Liver (tissue), 9 donors: ENCODE results near the gene PYGB. TPM values are rescaled to one million over a fixed set of nuclear protein-coding genes. Genes with fewer than 3 reads are reported as not detected.

Experiments used
- DNase-seq: peaks from one replicate; pipeline ENCODE4 v3.0.0-alpha.2; 2017; ENCODE audit warnings: low spot score
- H3K27ac ChIP-seq, 2 donors: one replicate each; pipeline ENCODE4 v1.7.0; 2013; ENCODE audit warnings: inconsistent platforms in 2 of 2, low read length in 2 of 2, control low read depth in 1 of 2, low read depth in 1 of 2, mild to moderate bottlenecking in 1 of 2
- H3K27me3 ChIP-seq, 4 donors: one replicate each; pipeline versions ENCODE4 v1.6.1 to v1.7.0; 2013; ENCODE audit warnings: low read length in 3 of 4, inconsistent platforms in 1 of 4, mild to moderate bottlenecking in 1 of 4, moderate library complexity in 1 of 4; ENCODE audit not compliant: control insufficient read depth in 4 of 4, insufficient read depth in 4 of 4
- H3K36me3 ChIP-seq, 4 donors: one replicate each; pipeline versions ENCODE4 v1.6.1 to v1.7.0; 2013; ENCODE audit warnings: low read length in 3 of 4, mild to moderate bottlenecking in 3 of 4, low read depth in 1 of 4, moderate library complexity in 1 of 4; ENCODE audit not compliant: control insufficient read depth in 4 of 4, insufficient read depth in 3 of 4
- H3K4me1 ChIP-seq, 4 donors: one replicate each; pipeline versions ENCODE4 v1.6.1 to v1.7.0; 2013; ENCODE audit warnings: low read length in 3 of 4, mild to moderate bottlenecking in 3 of 4, moderate library complexity in 1 of 4; ENCODE audit not compliant: control insufficient read depth in 4 of 4, insufficient read depth in 4 of 4
- H3K4me3 ChIP-seq, 3 donors: one replicate each; pipeline versions ENCODE4 v1.6.1 to v1.7.0; 2013; ENCODE audit warnings: low read length in 3 of 3, control low read depth in 1 of 3, low read depth in 1 of 3, mild to moderate bottlenecking in 1 of 3
- H3K9ac ChIP-seq, 2 donors: one replicate each; pipeline ENCODE4 v1.7.0; 2013; ENCODE audit warnings: low read length in 2 of 2, mild to moderate bottlenecking in 2 of 2, moderate library complexity in 2 of 2, control low read depth in 1 of 2, low read depth in 1 of 2
- H3K9me3 ChIP-seq, 4 donors: one replicate each; pipeline versions ENCODE4 v1.6.1 to v1.7.0; 2013; ENCODE audit warnings: low read length in 3 of 4; ENCODE audit not compliant: control insufficient read depth in 4 of 4
- ATF3 ChIP-seq: IDR thresholded peaks from 2 replicates; pipeline ENCODE4 v1.6.1; 2016; ENCODE audit warnings: antibody characterized with exemption
- EGR1 ChIP-seq, 2 donors: IDR thresholded peaks; 2 replicates each; pipeline ENCODE4 v1.6.1; 2016 to 2018; ENCODE audit warnings: antibody characterized with exemption in 2 of 2, low read depth in 2 of 2
- HNF4A ChIP-seq, 2 donors: conservative IDR thresholded peaks; 2 replicates each; pipeline ENCODE4 v1.6.1; 2016; ENCODE audit warnings: antibody characterized with exemption in 2 of 2, mild to moderate bottlenecking in 2 of 2
- HNF4G ChIP-seq: IDR thresholded peaks from 2 replicates; pipeline ENCODE4 v1.6.1; 2016; ENCODE audit warnings: antibody characterized with exemption
- JUND ChIP-seq, 2 donors: IDR thresholded peaks; 2 replicates each; pipeline ENCODE4 v1.6.1; 2016; ENCODE audit warnings: antibody characterized with exemption in 2 of 2
- MAX ChIP-seq: IDR thresholded peaks from 2 replicates; pipeline ENCODE4 v1.6.1; 2016; ENCODE audit warnings: antibody characterized with exemption
- NR2F2 ChIP-seq: IDR thresholded peaks from 2 replicates; pipeline ENCODE4 v1.6.1; 2016; ENCODE audit warnings: antibody characterized with exemption
- RXRA ChIP-seq, 2 donors: IDR thresholded peaks; 2 replicates each; pipeline ENCODE4 v1.6.1; 2017 to 2018; ENCODE audit warnings: antibody characterized with exemption in 2 of 2, mild to moderate bottlenecking in 1 of 2
- SP1 ChIP-seq: IDR thresholded peaks from 2 replicates; pipeline ENCODE4 v1.6.1; 2018; ENCODE audit warnings: antibody characterized with exemption, mild to moderate bottlenecking
- YY1 ChIP-seq: IDR thresholded peaks from 2 replicates; pipeline ENCODE4 v1.6.1; 2016; ENCODE audit warnings: antibody characterized with exemption, mild to moderate bottlenecking
- WGBS: extraction: QIAGEN DNeasy Blood & Tissue Kit; methylation state at CpG from one replicate; pipeline ENCODE4 v1.1.7; 2013; 5-methylcytosine and 5-hydroxymethylcytosine counted together
- polyA plus RNA-seq, 2 donors: library from polyadenylated mRNA; stranded (reverse) in 1 of 2; unstranded in 1 of 2; fragments of 200-250 nt in 1 of 2; fragments of >200 nt in 1 of 2; fragmentation: Nextera tagmentation in 1 of 2; extraction: Ambion mirVana in 1 of 2; gene quantifications; one replicate each; pipeline versions ENCODE4 v1.2.1 to v1.2.3, GENCODE V29; 2013 to 2015
- total RNA-seq, 2 donors: library from RNA; depleted of rRNA; stranded (reverse); fragments of >200 nt; gene quantifications; one replicate each; pipeline ENCODE4 v1.2.3, GENCODE V29; 2014
- TF ChIP-seq, protein P1 (sequence below): IDR thresholded peaks from 2 replicates; pipeline ENCODE4 v1.6.1; 2016; ENCODE audit warnings: antibody characterized with exemption
- TF ChIP-seq, protein P2 (sequence below): IDR thresholded peaks from 2 replicates; pipeline ENCODE4 v1.6.1; 2016; ENCODE audit warnings: antibody characterized with exemption, mild to moderate bottlenecking
- donor health status: healthy.
- donor health status: healthy.
- donor health status: healthy.
- donor health status: healthy.
- donor health status: healthy.

Gene PYGB
- total RNA-seq: 10 to 100 TPM; 11.3 to 11.7 TPM
- 1 to 10 TPM; 3.6 to 8.3 TPM for polyA plus RNA-seq

DNA sequence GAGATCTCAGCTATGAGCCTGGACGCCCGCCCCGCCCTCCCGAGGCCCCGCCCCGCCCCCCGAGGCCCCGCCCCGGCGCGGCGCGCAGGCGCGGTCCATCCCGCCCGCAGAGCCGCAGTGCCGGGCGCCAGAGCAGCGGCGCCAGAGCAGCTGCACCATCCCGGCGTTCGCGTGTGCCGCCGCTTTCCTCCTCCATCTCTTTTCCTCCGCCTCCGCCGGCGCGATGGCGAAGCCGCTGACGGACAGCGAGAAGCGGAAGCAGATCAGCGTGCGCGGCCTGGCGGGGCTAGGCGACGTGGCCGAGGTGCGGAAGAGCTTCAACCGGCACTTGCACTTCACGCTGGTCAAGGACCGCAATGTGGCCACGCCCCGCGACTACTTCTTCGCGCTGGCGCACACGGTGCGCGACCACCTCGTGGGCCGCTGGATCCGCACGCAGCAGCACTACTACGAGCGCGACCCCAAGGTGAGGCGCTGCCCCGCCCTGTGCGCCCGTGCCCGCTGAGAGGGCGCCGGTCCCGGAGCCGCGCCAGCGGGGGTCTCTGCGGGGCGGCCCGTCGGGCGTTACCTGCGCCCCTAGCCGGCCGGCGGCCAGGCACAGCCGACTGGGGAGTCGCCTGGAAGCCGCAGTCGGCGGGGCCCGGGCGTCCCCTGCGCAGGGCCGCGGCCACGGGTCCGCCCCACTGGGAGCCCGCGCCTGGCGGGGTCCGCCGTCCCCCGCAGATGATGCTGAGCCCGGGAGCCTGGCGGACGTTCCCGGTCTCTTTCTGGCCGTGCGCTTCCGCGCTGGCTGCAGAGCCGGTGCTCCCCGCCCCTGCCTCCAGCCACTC, at the start of gene PYGB:
Gene PYGB (plus strand): TSS at position 130 of the 830 bp plus-strand sequence. CDS start 94 bp downstream, at position 224.
- WGBS: under 1% methylated on average over 113 of the region's 113 CpGs
- peak within 1 kb of the TSS in 1 of 2 donors; percentile 77 for H3K9ac ChIP-seq
- peak within 1 kb of the TSS; percentile 74 to 98 (median 87) for H3K4me3 ChIP-seq
- H3K9me3 ChIP-seq: peaks cover 0 to 3% (median 0%) of the 10 kb centered on the region in 4 donors
- H3K27me3 ChIP-seq: no peaks in the 10 kb centered on the region
- peak; percentile 87 for DNase-seq
- peaks cover 3 to 26% (median 16%) of the 10 kb centered on the region in 4 donors for H3K4me1 ChIP-seq
- H3K36me3 ChIP-seq: no peaks in the 10 kb centered on the region
- no peak for TF ChIP-seq SP1
- no peak for TF ChIP-seq RXRA (IDR thresholded peaks at IDR 0.05)
- no peak for TF ChIP-seq ATF3
- no peak for TF ChIP-seq MAX
- no peak for TF ChIP-seq EGR1 (IDR thresholded peaks at IDR 0.05; ENCODE audit: low read depth in 2 of 2)
- TF ChIP-seq YY1: no peak
- TF ChIP-seq, protein P1, sequence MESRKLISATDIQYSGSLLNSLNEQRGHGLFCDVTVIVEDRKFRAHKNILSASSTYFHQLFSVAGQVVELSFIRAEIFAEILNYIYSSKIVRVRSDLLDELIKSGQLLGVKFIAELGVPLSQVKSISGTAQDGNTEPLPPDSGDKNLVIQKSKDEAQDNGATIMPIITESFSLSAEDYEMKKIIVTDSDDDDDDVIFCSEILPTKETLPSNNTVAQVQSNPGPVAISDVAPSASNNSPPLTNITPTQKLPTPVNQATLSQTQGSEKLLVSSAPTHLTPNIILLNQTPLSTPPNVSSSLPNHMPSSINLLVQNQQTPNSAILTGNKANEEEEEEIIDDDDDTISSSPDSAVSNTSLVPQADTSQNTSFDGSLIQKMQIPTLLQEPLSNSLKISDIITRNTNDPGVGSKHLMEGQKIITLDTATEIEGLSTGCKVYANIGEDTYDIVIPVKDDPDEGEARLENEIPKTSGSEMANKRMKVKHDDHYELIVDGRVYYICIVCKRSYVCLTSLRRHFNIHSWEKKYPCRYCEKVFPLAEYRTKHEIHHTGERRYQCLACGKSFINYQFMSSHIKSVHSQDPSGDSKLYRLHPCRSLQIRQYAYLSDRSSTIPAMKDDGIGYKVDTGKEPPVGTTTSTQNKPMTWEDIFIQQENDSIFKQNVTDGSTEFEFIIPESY: no peak
- TF ChIP-seq HNF4G: no peak
- no peak for TF ChIP-seq JUND (IDR thresholded peaks at IDR 0.05)
- TF ChIP-seq HNF4A (conservative IDR thresholded peaks at IDR 0.05): no peak
- peak within 1 kb of the TSS; percentile 73 to 88 for H3K27ac ChIP-seq

GRCh38 chr20:25198663-25199383, 49.1 kb upstream of the PYGB start:
- no peak overlapping the region for H3K27ac ChIP-seq
- no peaks in the 10 kb centered on the region for H3K36me3 ChIP-seq
- DNase-seq: no peak
- no peak overlapping the region for H3K9ac ChIP-seq
- H3K9me3 ChIP-seq: no peaks in the 10 kb centered on the region
- 87% methylated on average over 11 of the region's 11 CpGs for WGBS
- H3K4me1 ChIP-seq: peaks cover 3 to 18% (median 9%) of the 10 kb centered on the region in 4 donors
- H3K27me3 ChIP-seq: no peaks in the 10 kb centered on the region
- no peak overlapping the region for H3K4me3 ChIP-seq
- TF ChIP-seq NR2F2: no peak
- TF ChIP-seq, protein P2, sequence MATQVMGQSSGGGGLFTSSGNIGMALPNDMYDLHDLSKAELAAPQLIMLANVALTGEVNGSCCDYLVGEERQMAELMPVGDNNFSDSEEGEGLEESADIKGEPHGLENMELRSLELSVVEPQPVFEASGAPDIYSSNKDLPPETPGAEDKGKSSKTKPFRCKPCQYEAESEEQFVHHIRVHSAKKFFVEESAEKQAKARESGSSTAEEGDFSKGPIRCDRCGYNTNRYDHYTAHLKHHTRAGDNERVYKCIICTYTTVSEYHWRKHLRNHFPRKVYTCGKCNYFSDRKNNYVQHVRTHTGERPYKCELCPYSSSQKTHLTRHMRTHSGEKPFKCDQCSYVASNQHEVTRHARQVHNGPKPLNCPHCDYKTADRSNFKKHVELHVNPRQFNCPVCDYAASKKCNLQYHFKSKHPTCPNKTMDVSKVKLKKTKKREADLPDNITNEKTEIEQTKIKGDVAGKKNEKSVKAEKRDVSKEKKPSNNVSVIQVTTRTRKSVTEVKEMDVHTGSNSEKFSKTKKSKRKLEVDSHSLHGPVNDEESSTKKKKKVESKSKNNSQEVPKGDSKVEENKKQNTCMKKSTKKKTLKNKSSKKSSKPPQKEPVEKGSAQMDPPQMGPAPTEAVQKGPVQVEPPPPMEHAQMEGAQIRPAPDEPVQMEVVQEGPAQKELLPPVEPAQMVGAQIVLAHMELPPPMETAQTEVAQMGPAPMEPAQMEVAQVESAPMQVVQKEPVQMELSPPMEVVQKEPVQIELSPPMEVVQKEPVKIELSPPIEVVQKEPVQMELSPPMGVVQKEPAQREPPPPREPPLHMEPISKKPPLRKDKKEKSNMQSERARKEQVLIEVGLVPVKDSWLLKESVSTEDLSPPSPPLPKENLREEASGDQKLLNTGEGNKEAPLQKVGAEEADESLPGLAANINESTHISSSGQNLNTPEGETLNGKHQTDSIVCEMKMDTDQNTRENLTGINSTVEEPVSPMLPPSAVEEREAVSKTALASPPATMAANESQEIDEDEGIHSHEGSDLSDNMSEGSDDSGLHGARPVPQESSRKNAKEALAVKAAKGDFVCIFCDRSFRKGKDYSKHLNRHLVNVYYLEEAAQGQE: no peak
